CD8-positive, alpha-beta memory T cell (primary cell): ENCODE measurements around the gene GET4. TPM values are rescaled to one million over a fixed set of nuclear protein-coding genes. Genes with fewer than 3 reads are reported as not detected.

Source experiments
- CTCF ChIA-PET: fragments of 350-600 bp; sonication (Branson Sonifier 250); formaldehyde crosslinking; loops from one replicate; lab custom pipeline; 2021; ENCODE audit warnings: antibody characterized with exemption; lab: Charles Lee
- POLR2A ChIA-PET: fragments of 350-600 bp; sonication (Branson Sonifier 250); formaldehyde crosslinking; loops from one replicate; lab custom pipeline; 2021; ENCODE audit warnings: antibody characterized with exemption; lab: Charles Lee
- DNase-seq, 5 donors: peaks; one replicate each; pipeline versions ENCODE4 v3.0.0 to v3.0.0-alpha.2; 2020 to 2022; ENCODE audit warnings: mixed read lengths in 1 of 5
- H3K27ac ChIP-seq: one replicate; pipeline ENCODE4 v1.7.0; 2013; ENCODE audit warnings: low read depth, mild to moderate bottlenecking, low read length, moderate library complexity
- H3K27me3 ChIP-seq: 2 replicates; pipeline ENCODE4 v1.7.0; 2013; ENCODE audit warnings: low read length, mild to moderate bottlenecking; ENCODE audit not compliant: insufficient read depth, poor library complexity, severe bottlenecking
- H3K36me3 ChIP-seq: 2 replicates; pipeline ENCODE4 v1.7.0; 2013; ENCODE audit warnings: mild to moderate bottlenecking, low read length, moderate library complexity; ENCODE audit not compliant: insufficient read depth
- H3K4me1 ChIP-seq: 2 replicates; pipeline ENCODE4 v1.7.0; 2013; ENCODE audit warnings: mild to moderate bottlenecking, low read length, moderate library complexity; ENCODE audit not compliant: insufficient read depth
- H3K4me3 ChIP-seq: 2 replicates; pipeline ENCODE4 v1.7.0; 2013; ENCODE audit warnings: mild to moderate bottlenecking, low read length
- H3K9me3 ChIP-seq: 2 replicates; pipeline ENCODE4 v1.7.0; 2013; ENCODE audit warnings: mild to moderate bottlenecking, low read length
- H3K27ac Mint-ChIP-seq, 8 donors: one replicate each; pipeline ENCODE4 v1.8.0; 2020 to 2021; ENCODE audit warnings: mixed read lengths in 8 of 8, mild to moderate bottlenecking in 6 of 8, inconsistent platforms in 3 of 8, moderate library complexity in 3 of 8
- H3K27me3 Mint-ChIP-seq, 2 donors: one replicate each; pipeline ENCODE4 v1.8.0; 2020 to 2021; ENCODE audit warnings: mixed read lengths in 2 of 2, mild to moderate bottlenecking in 1 of 2, moderate library complexity in 1 of 2
- H3K36me3 Mint-ChIP-seq, 3 donors: one replicate each; pipeline ENCODE4 v1.8.0; 2020 to 2021; ENCODE audit warnings: mixed read lengths in 3 of 3, inconsistent platforms in 1 of 3, mild to moderate bottlenecking in 1 of 3
- H3K4me1 Mint-ChIP-seq, 3 donors: one replicate each; pipeline ENCODE4 v1.8.0; 2020 to 2021; ENCODE audit warnings: mixed read lengths in 3 of 3, inconsistent platforms in 1 of 3, mild to moderate bottlenecking in 1 of 3
- H3K4me3 Mint-ChIP-seq, 7 donors: one replicate each; pipeline ENCODE4 v1.8.0; 2020 to 2021; ENCODE audit warnings: mixed read lengths in 7 of 7, mild to moderate bottlenecking in 6 of 7, moderate library complexity in 4 of 7, inconsistent platforms in 2 of 7
- H3K9me3 Mint-ChIP-seq, 5 donors: one replicate each; pipeline ENCODE4 v1.8.0; 2020 to 2022; ENCODE audit warnings: mixed read lengths in 5 of 5, mild to moderate bottlenecking in 3 of 5, moderate library complexity in 2 of 5, inconsistent platforms in 1 of 5
- polyA plus RNA-seq: library from polyadenylated mRNA; unstranded; fragments of 300-500 nt; fragmentation: Illumina TruSeq; gene quantifications from one replicate; pipeline ENCODE4 v1.2.3, GENCODE V29; 2021
- total RNA-seq, 2 experiments: library from RNA; stranded (reverse); gene quantifications; one replicate each; pipeline ENCODE4 v1.2.3, GENCODE V29; 2021

GET4 gene
- total and polyA plus RNA-seq, 3 experiments from 2014 or later = 33.6 to 44.9 (median 39.9) TPM

- ChIA-PET CTCF (no interaction called here), POLR2A (no interaction called here)
- Histone ChIP-seq H3K4me1 (no peaks in the 10 kb centered on the region), H3K4me3 (no peak overlapping the region), H3K36me3 (peaks cover 41% of the 10 kb centered on the region), H3K27ac (no peak overlapping the region), H3K27me3 (no peaks in the 10 kb centered on the region), H3K9me3 (no peaks in the 10 kb centered on the region)
- Mint-ChIP-seq H3K27ac (peak overlapping the region in 2 of 8 donors; percentile 38 to 77), H3K27me3 (peaks cover 0 to 2% of the 10 kb centered on the region in 2 donors), H3K36me3 (peaks cover 8 to 63% (median 9%) of the 10 kb centered on the region in 3 donors), H3K4me3 (no peak overlapping the region), H3K9me3 (peaks cover 0 to 2% (median 0%) of the 10 kb centered on the region in 5 donors), H3K4me1 (peaks cover 5 to 31% (median 9%) of the 10 kb centered on the region in 3 donors)
- DNase-seq = no peak
Measured at GRCh38 chr7:888081-889024, 12.0 kb downstream of the GET4 start.

- Mint-ChIP-seq H3K4me1 (peaks cover 4 to 24% (median 7%) of the 10 kb centered on the region in 3 donors), H3K9me3 (peaks cover 0 to 2% (median 0%) of the 10 kb centered on the region in 5 donors), H3K27me3 (peaks cover 0 to 2% of the 10 kb centered on the region in 2 donors), H3K4me3 (no peak overlapping the region), H3K36me3 (peaks cover 8 to 69% (median 12%) of the 10 kb centered on the region in 3 donors), H3K27ac (no peak overlapping the region)
- no peak overlapping the region for H3K27ac ChIP-seq
- CTCF ChIA-PET = no interaction called here
- H3K27me3 ChIP-seq = no peaks in the 10 kb centered on the region
- no peak overlapping the region for H3K4me3 ChIP-seq
- no peaks in the 10 kb centered on the region for H3K9me3 ChIP-seq
- H3K36me3 ChIP-seq = peaks cover 41% of the 10 kb centered on the region
- no peaks in the 10 kb centered on the region for H3K4me1 ChIP-seq
- no peak for DNase-seq
- POLR2A ChIA-PET = no interaction called here
Measured at GRCh38 chr7:889025-889390, 12.7 kb downstream of the GET4 start.

- peaks cover 0 to 2% (median 0%) of the 10 kb centered on the region in 5 donors for H3K9me3 Mint-ChIP-seq
- peaks cover 8 to 72% (median 12%) of the 10 kb centered on the region in 3 donors for H3K36me3 Mint-ChIP-seq
Measured at GRCh38 chr7:889391-889790, 13.0 kb downstream of the GET4 start.

GRCh38 chr7:890868-891267, 14.5 kb downstream of the GET4 start:
- Histone ChIP-seq H3K4me3 (no peak overlapping the region), H3K36me3 (peaks cover 43% of the 10 kb centered on the region), H3K27me3 (no peaks in the 10 kb centered on the region), H3K4me1 (no peaks in the 10 kb centered on the region), H3K27ac (no peak overlapping the region), H3K9me3 (no peaks in the 10 kb centered on the region)
- CTCF ChIA-PET = no interaction called here
- Mint-ChIP-seq H3K9me3 (peaks cover 0 to 2% (median 0%) of the 10 kb centered on the region in 5 donors), H3K4me3 (no peak overlapping the region), H3K27ac (no peak overlapping the region), H3K4me1 (peaks cover 0 to 6% (median 2%) of the 10 kb centered on the region in 3 donors), H3K36me3 (peaks cover 8 to 80% (median 12%) of the 10 kb centered on the region in 3 donors), H3K27me3 (peaks cover 0 to 2% of the 10 kb centered on the region in 2 donors)
- no peak for DNase-seq
- POLR2A ChIA-PET = no interaction called here

More at GRCh38 chr7:889391-889790, 13.0 kb downstream of the GET4 start:
- Histone ChIP-seq H3K27me3 (no peaks in the 10 kb centered on the region), H3K4me1 (no peaks in the 10 kb centered on the region), H3K4me3 (no peak overlapping the region), H3K9me3 (no peaks in the 10 kb centered on the region), H3K36me3 (peaks cover 41% of the 10 kb centered on the region), H3K27ac (no peak overlapping the region)
- CTCF ChIA-PET = no interaction called here
- Mint-ChIP-seq H3K27me3 (peaks cover 0 to 2% of the 10 kb centered on the region in 2 donors), H3K4me3 (no peak overlapping the region), H3K27ac (no peak overlapping the region), H3K4me1 (peaks cover 4 to 20% (median 6%) of the 10 kb centered on the region in 3 donors)
- DNase-seq = no peak
- POLR2A ChIA-PET = no interaction called here

DNA sequence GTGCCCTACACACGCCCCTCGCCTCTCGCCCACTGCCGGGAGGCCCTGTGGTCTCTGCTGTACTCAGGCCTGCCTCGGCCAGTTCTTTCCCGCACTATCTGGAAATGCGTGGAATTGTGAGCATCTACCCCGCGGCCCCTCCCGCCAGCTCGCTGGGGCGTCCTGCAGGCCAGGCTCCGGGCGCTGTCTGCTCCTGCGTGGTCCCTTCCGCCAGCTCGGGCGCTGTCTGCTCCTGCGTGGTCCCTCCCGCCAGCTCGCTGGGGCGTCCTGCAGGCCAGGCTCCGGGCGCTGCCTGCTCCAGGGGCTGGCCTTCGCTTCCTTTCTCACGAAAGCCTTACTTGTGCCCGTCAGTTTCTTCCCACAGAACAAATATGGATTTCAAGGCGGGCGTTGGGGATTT, 14.9 kb downstream of the GET4 start:
- ChIA-PET CTCF (no interaction called here), POLR2A (no interaction called here)
- Histone ChIP-seq H3K4me3 (no peak overlapping the region), H3K27me3 (no peaks in the 10 kb centered on the region), H3K4me1 (no peaks in the 10 kb centered on the region), H3K27ac (no peak overlapping the region), H3K36me3 (peaks cover 47% of the 10 kb centered on the region), H3K9me3 (no peaks in the 10 kb centered on the region)
- no peak overlapping the region for H3K4me3 Mint-ChIP-seq
- peaks cover 12 to 82% (median 16%) of the 10 kb centered on the region in 3 donors for H3K36me3 Mint-ChIP-seq
- H3K27me3 Mint-ChIP-seq = peaks cover 0 to 2% of the 10 kb centered on the region in 2 donors
- DNase-seq = no peak
- H3K4me1 Mint-ChIP-seq = peaks cover 0 to 5% (median 2%) of the 10 kb centered on the region in 3 donors
- peak overlapping the region in 1 of 8 donors; percentile 70 for H3K27ac Mint-ChIP-seq
- H3K9me3 Mint-ChIP-seq = peaks cover 0 to 2% (median 0%) of the 10 kb centered on the region in 5 donors

DNA sequence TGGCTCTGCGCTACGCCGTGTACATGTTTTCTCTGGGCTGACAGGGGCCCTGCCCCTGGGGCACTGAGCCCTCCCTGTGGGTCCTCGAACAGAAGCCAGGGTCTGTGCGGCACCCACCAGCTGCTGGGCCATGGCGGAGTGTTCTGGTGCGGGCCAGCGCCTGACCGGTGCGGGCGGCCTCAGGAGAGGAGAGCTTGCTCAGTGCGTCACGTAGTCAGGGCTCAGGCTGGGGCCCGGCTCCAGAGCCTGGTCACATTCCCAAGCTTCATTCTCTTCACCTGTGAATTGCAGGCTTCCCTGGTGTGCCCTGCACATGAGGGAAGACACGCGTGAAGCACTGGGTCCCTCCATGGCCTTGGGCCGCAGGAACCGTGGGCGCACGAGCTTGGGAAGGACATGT, 15.5 kb downstream of the GET4 start:
- Histone ChIP-seq H3K4me3 (no peak overlapping the region), H3K4me1 (no peaks in the 10 kb centered on the region), H3K9me3 (no peaks in the 10 kb centered on the region), H3K27ac (no peak overlapping the region), H3K36me3 (peaks cover 47% of the 10 kb centered on the region), H3K27me3 (no peaks in the 10 kb centered on the region)
- H3K4me1 Mint-ChIP-seq = peaks cover 0 to 5% (median 2%) of the 10 kb centered on the region in 3 donors
- no peak overlapping the region for H3K27ac Mint-ChIP-seq
- peaks cover 0 to 2% of the 10 kb centered on the region in 2 donors for H3K27me3 Mint-ChIP-seq
- H3K36me3 Mint-ChIP-seq = peaks cover 14 to 84% (median 17%) of the 10 kb centered on the region in 3 donors
- POLR2A ChIA-PET = no interaction called here
- CTCF ChIA-PET = no interaction called here
- peaks cover 0 to 2% (median 0%) of the 10 kb centered on the region in 5 donors for H3K9me3 Mint-ChIP-seq
- H3K4me3 Mint-ChIP-seq = no peak overlapping the region
- no peak for DNase-seq

GRCh38 chr7:892648-893593, 16.6 kb downstream of the GET4 start:
- ChIA-PET POLR2A (no interaction called here), CTCF (no interaction called here)
- no peaks in the 10 kb centered on the region for H3K27me3 ChIP-seq
- Mint-ChIP-seq H3K27ac (peak overlapping the region in 2 of 8 donors; percentile 17 to 42), H3K36me3 (peaks cover 14 to 83% (median 18%) of the 10 kb centered on the region in 3 donors), H3K4me1 (peaks cover 0 to 3% (median 2%) of the 10 kb centered on the region in 3 donors), H3K4me3 (peak overlapping the region in 1 of 7 donors; percentile 74), H3K9me3 (peaks cover 0 to 2% (median 0%) of the 10 kb centered on the region in 5 donors), H3K27me3 (peaks cover 0 to 2% of the 10 kb centered on the region in 2 donors)
- H3K4me1 ChIP-seq = no peaks in the 10 kb centered on the region
- peaks cover 37% of the 10 kb centered on the region for H3K36me3 ChIP-seq
- H3K9me3 ChIP-seq = no peaks in the 10 kb centered on the region
- no peak for DNase-seq
- H3K27ac ChIP-seq = no peak overlapping the region
- H3K4me3 ChIP-seq = no peak overlapping the region
